GM12878 (cell line): ENCODE data around the gene IRGQ. TPM values are rescaled to one million over a fixed set of nuclear protein-coding genes. Genes with fewer than 3 reads are reported as not detected.
A peak's percentile ranks its signal among the peaks of the same experiment; 100 is the strongest.

ENCODE experiments used
- ATAC-seq: fragments of 200-7000 bp; cut with Tn5 transposase; 3 replicates; pipeline ENCODE4 v1.9.1; 2020; ENCODE audit warnings: mild to moderate bottlenecking, moderate library complexity
- BruUV-seq: library from RNA; stranded (reverse); fragments of 400-500 nt; replicated peaks from 2 replicates; lab custom pipeline; 2021; lab: Mats Ljungman, UMichigan
- CTCF ChIA-PET: fragments of 300-600 bp; sonication (Branson Sonifier 250); formaldehyde crosslinking; extraction: SDS; loops from one replicate; lab custom pipeline; 2021; ENCODE audit warnings: inconsistent platforms; lab: Yijun Ruan, JAX
- POLR2A ChIA-PET: fragments of 350-600 bp; formaldehyde crosslinking; extraction: SDS; loops from one replicate; lab custom pipeline; 2021; ENCODE audit warnings: inconsistent platforms; lab: Charles Lee
- RAD21 ChIA-PET: fragments of 300-600 bp; sonication (Branson Sonifier 250); formaldehyde crosslinking; loops from one replicate; lab custom pipeline; 2023; ENCODE audit warnings: antibody characterized with exemption; ENCODE audit not compliant: unreplicated experiment; lab: Charles Lee
- SMC1A ChIA-PET: fragments of 300-600 bp; sonication (Branson Sonifier 250); formaldehyde crosslinking; loops from one replicate; lab custom pipeline; 2023; ENCODE audit not compliant: unreplicated experiment, uncharacterized antibody; lab: Charles Lee
- DNase-seq: peaks from one replicate; pipeline ENCODE4 v3.0.0-alpha.2; 2011; ENCODE audit warnings: low read depth, low spot score
- FAIRE-seq: peaks from 3 replicates; lab custom pipeline; 2011; peaks lifted over from hg19 to GRCh38; lab: Jason Lieb, UNC
- H2AFZ ChIP-seq: 2 replicates; pipeline ENCODE4 v1.6.0; 2011; ENCODE audit warnings: low read depth, low read length, control low read depth; ENCODE audit not compliant: control insufficient read depth
- H3K27ac ChIP-seq: 2 replicates; pipeline ENCODE4 v1.5.1; 2011; ENCODE audit warnings: control low read depth; ENCODE audit not compliant: control insufficient read depth, insufficient read depth
- H3K27me3 ChIP-seq, 2 experiments: replicated peaks in 1 of 2; 2 replicates each; pipeline versions ENCODE4 v1.6.0 to v1.6.1; 2011; ENCODE audit warnings: low read length in 1 of 2; ENCODE audit not compliant: control insufficient read depth in 2 of 2, insufficient read depth in 2 of 2
- H3K36me3 ChIP-seq, 2 experiments: 2 replicates each; pipeline ENCODE4 v1.5.1; 2011; ENCODE audit warnings: low read length in 1 of 2; ENCODE audit not compliant: control insufficient read depth in 2 of 2, insufficient read depth in 2 of 2
- H3K4me1 ChIP-seq: 2 replicates; pipeline ENCODE4 v1.6.1; 2011; ENCODE audit warnings: mild to moderate bottlenecking, low read length, moderate library complexity, mixed read lengths; ENCODE audit not compliant: control insufficient read depth, insufficient read depth
- H3K4me2 ChIP-seq: 2 replicates; pipeline ENCODE4 v1.6.0; 2011; ENCODE audit warnings: control low read depth; ENCODE audit not compliant: control insufficient read depth, insufficient read depth
- H3K4me3 ChIP-seq: fragments of 200-600 bp; sonication (generic); 2 replicates; pipeline ENCODE4 v1.5.1; 2016
- H3K79me2 ChIP-seq: 2 replicates; pipeline ENCODE4 v1.6.0; 2011; ENCODE audit warnings: low read length; ENCODE audit not compliant: control insufficient read depth, insufficient read depth
- H3K9ac ChIP-seq: 2 replicates; pipeline ENCODE4 v1.8.0; 2011; ENCODE audit warnings: low read length, control low read depth, mixed read lengths; ENCODE audit not compliant: control insufficient read depth, insufficient read depth
- H3K9me3 ChIP-seq: replicated peaks from 3 replicates; pipeline ENCODE4 v1.5.1; 2011; ENCODE audit warnings: mild to moderate bottlenecking, low read length; ENCODE audit not compliant: control insufficient read depth, insufficient read depth
- H4K20me1 ChIP-seq: 2 replicates; pipeline ENCODE4 v1.6.0; 2011; ENCODE audit not compliant: control insufficient read depth, insufficient read depth
- ATF7 ChIP-seq: fragments of 450-650 bp; IDR thresholded peaks from 2 replicates; pipeline ENCODE4 v1.6.1; 2016; ENCODE audit warnings: low read depth, mild to moderate bottlenecking
- BCLAF1 ChIP-seq: fragments of 450-650 bp; IDR thresholded peaks from 2 replicates; pipeline ENCODE4 v1.6.1; 2017; ENCODE audit warnings: antibody characterized with exemption, mild to moderate bottlenecking, moderate library complexity
- CEBPZ ChIP-seq: fragments of 150-350 bp; IDR thresholded peaks from 2 replicates; pipeline ENCODE4 v1.6.1; 2016; ENCODE audit warnings: low read depth, low read length
- EGR1 ChIP-seq, 2 experiments: IDR thresholded peaks; 1 replicate in 1 of 2; 2 replicates in 1 of 2; pipeline ENCODE4 v1.6.1; 2011 to 2012; ENCODE audit warnings: low read depth in 2 of 2, low read length in 2 of 2, borderline replicate concordance in 1 of 2, mild to moderate bottlenecking in 1 of 2, moderate library complexity in 1 of 2
- JUND ChIP-seq: IDR thresholded peaks from 2 replicates; pipeline ENCODE4 v1.6.1; 2012; ENCODE audit warnings: low read depth, mild to moderate bottlenecking, low read length, improper control_type of control experiment, moderate library complexity
- LARP7 ChIP-seq: fragments of 450-650 bp; IDR thresholded peaks from 2 replicates; pipeline ENCODE4 v1.6.1; 2017; ENCODE audit warnings: mild to moderate bottlenecking
- MEF2A ChIP-seq: IDR thresholded peaks from 2 replicates; pipeline ENCODE4 v1.6.1; 2011; ENCODE audit warnings: low read depth, mild to moderate bottlenecking, low read length, moderate library complexity; ENCODE audit not compliant: insufficient read depth
- NR2C1 ChIP-seq: fragments of 450-650 bp; IDR thresholded peaks from 2 replicates; pipeline ENCODE4 v1.6.1; 2017; ENCODE audit warnings: antibody characterized with exemption, mild to moderate bottlenecking, moderate library complexity
- PBX3 ChIP-seq: IDR thresholded peaks from 2 replicates; pipeline ENCODE4 v1.6.1; 2011; ENCODE audit warnings: mild to moderate bottlenecking, low read depth, low read length, moderate library complexity; ENCODE audit not compliant: insufficient replicate concordance
- POLR2A ChIP-seq: IDR thresholded peaks from 2 replicates; pipeline ENCODE4 v1.6.1; 2011; ENCODE audit warnings: low read depth, mild to moderate bottlenecking, low read length
- WRNIP1 ChIP-seq: IDR thresholded peaks from 2 replicates; pipeline ENCODE4 v1.6.1; 2011; ENCODE audit warnings: low read depth, low read length, improper control_type of control experiment, borderline replicate concordance
- ZBED1 ChIP-seq: IDR thresholded peaks from 2 replicates; pipeline ENCODE4 v1.6.1; 2016; ENCODE audit warnings: borderline replicate concordance
- ZSCAN29 ChIP-seq: fragments of 450-650 bp; IDR thresholded peaks from 2 replicates; pipeline ENCODE4 v1.6.1; 2017; ENCODE audit warnings: mild to moderate bottlenecking, moderate library complexity
- ZZZ3 ChIP-seq: IDR thresholded peaks from 2 replicates; pipeline ENCODE4 v1.6.1; 2011; ENCODE audit warnings: low read depth; ENCODE audit not compliant: control insufficient read depth, insufficient read length
- WGBS: methylation state at CpG from one replicate; pipeline ENCODE4 v1.1.6; 2016; ENCODE audit warnings: low lambda C conversion rate; ENCODE audit not compliant: insufficient replicate concordance, insufficient coverage; ENCODE audit errors: missing lambda C conversion rate; 5-methylcytosine and 5-hydroxymethylcytosine counted together
- in situ Hi-C: fragments of 300-500 bp; cut with MboI; formaldehyde crosslinking; loops from 9 replicates; pipeline ENCODE4 v1.14.3; 2018; ENCODE audit warnings: mixed read lengths
- intact Hi-C: fragments of 100-400 bp; cut with micrococcal nuclease; formaldehyde crosslinking; loops from one replicate; pipeline ENCODE4 v1.14.2; 2022; ENCODE audit not compliant: unreplicated experiment
- polyA plus RNA-seq, 11 experiments: library from polyadenylated mRNA; depleted of rRNA in 4 of 11; unstranded in 6 of 11; stranded (reverse) in 5 of 11; fragments of >200 nt; fragmentation: Nextera tagmentation in 4 of 11; fragmentation: Illumina TruSeq in 1 of 11; extraction: Ambion mirVana in 4 of 11; extraction: Trizol in 1 of 11; gene quantifications; 1 replicate in 1 of 11; 2 replicates in 10 of 11; pipeline versions ENCODE4 v1.2.1 to v1.2.3, GENCODE V29; 2011 to 2016; ENCODE audit warnings: inconsistent platforms in 2 of 11, missing spikeins in 2 of 11, low read depth in 1 of 11
- total RNA-seq, 4 experiments: library from RNA; depleted of rRNA in 3 of 4; stranded (reverse); fragments of >200 nt in 3 of 4; fragmentation: Illumina TruSeq in 1 of 4; extraction: Trizol in 1 of 4; gene quantifications; 2 replicates each; pipeline versions ENCODE4 v1.2.1 to v1.2.3, GENCODE V29; 2013 to 2021

Gene IRGQ
- total and polyA plus RNA-seq, 10 of the 15 experiments (the other 5 are each of a cell fraction or from before 2014, with no cell fraction given), result 3.3 to 20.8 (median 9.0) TPM

GRCh38 chr19:43597876-43598275, 1.9 kb upstream of the IRGQ start:
- H3K79me2 ChIP-seq, result peaks cover 37% of the 10 kb centered on the region
- DNase-seq (no peak), ATAC-seq (no peak), FAIRE-seq (no peak)
- 52% methylated on average over 5 of the region's 5 CpGs for WGBS
- peak overlapping the region; percentile 80 for H3K4me3 ChIP-seq
- peak overlapping the region; percentile 32; the same call in 1 of the 2 replicates for H3K9ac ChIP-seq
- H3K4me2 ChIP-seq, result peak overlapping the region; percentile 86
- H3K9me3 ChIP-seq, result no peaks in the 10 kb centered on the region
- H3K4me1 ChIP-seq, result peaks cover 7% of the 10 kb centered on the region; the same call in 1 of the 2 replicates
- H3K27ac ChIP-seq, result no peak overlapping the region; the same call in 1 of the 2 replicates
- ChIA-PET SMC1A (interaction anchor here (0.7 to 5.4 kb wide), 4 partner anchors 9 to 150 kb away, joined by 3 to 59 read pairs (median 20); no protein-coding TSS in a partner anchor), RAD21 (interaction anchor here (0.9 to 4.8 kb wide), 4 partner anchors 18 to 212 kb away, joined by 3 to 92 read pairs (median 4); partner anchors contain the start of gene ZNF575), POLR2A (interaction anchor here (0.7 to 3.7 kb wide), 2 partner anchors 23 to 167 kb away, joined by 3 to 22 read pairs; partner anchors contain the start of genes PINLYP and XRCC1), CTCF (interaction anchor here (1.0 to 6.6 kb wide), 6 partner anchors 23 to 212 kb away, joined by 3 to 169 read pairs (median 18); partner anchors contain the start of gene XRCC1)
- no peaks in the 10 kb centered on the region for H3K27me3 ChIP-seq
- H3K36me3 ChIP-seq, result peaks cover 9 to 23% of the 10 kb centered on the region in 2 experiments; a peak in 3 of 4 replicates
- no TSS peak for BruUV-seq
- intact Hi-C loops (loop anchor here (2.0 kb wide), 1 partner anchor 65 kb away; the partner anchor contains the start of gene ZNF575), in situ Hi-C loops (no loop called here)
- H4K20me1 ChIP-seq, result no peaks in the 10 kb centered on the region
- H2AFZ ChIP-seq, result no peak overlapping the region
- TF ChIP-seq BCLAF1 (no peak), POLR2A (no peak), PBX3 (no peak), MEF2A (no peak), ZZZ3 (no peak), JUND (no peak), ATF7 (no peak), LARP7 (no peak), NR2C1 (no peak), WRNIP1 (no peak), EGR1 (IDR thresholded peaks at IDR 0.05; ENCODE audit: borderline replicate concordance in 1 of 2, low read depth in 2 of 2, low read length in 2 of 2) (no peak), ZBED1 (no peak), CEBPZ (no peak), ZSCAN29 (no peak)
